ENCODE measurements around the gene DHX15.

GRCh38 chr4:24599275-24599674, 14.9 kb upstream of the DHX15 start:
- TF ChIP-seq POLR2A (IDR thresholded peaks at IDR 0.05) (no peak), CTCF (IDR thresholded peaks at IDR 0.05) (no peak)
